Endothelial cell of umbilical vein (primary cell): Measurements from ENCODE around the gene ITGA11. TPM values are rescaled to one million over a fixed set of nuclear protein-coding genes. Genes with fewer than 3 reads are reported as not detected.

Source experiments
- BruUV-seq: library from RNA; stranded (reverse); fragments of 400-500 nt; replicated peaks from 2 replicates; lab custom pipeline; 2021; lab: Mats Ljungman, UMichigan
- CTCF ChIA-PET: fragments of 300-600, 350-600 bp; sonication (Branson Sonifier 250); formaldehyde crosslinking; loops from one replicate; lab custom pipeline; 2021; ENCODE audit warnings: antibody characterized with exemption, inconsistent platforms; lab: Charles Lee
- POLR2A ChIA-PET: fragments of 300-600, 350-600 bp; sonication (Branson Sonifier 250); formaldehyde crosslinking; loops from one replicate; lab custom pipeline; 2021; ENCODE audit warnings: antibody characterized with exemption, inconsistent platforms; lab: Charles Lee
- DNase-seq: peaks from one replicate; pipeline ENCODE4 v3.0.0-alpha.2; 2011; ENCODE audit warnings: low read depth, low spot score
- FAIRE-seq: peaks from 2 replicates; lab custom pipeline; 2011; peaks lifted over from hg19 to GRCh38; lab: Jason Lieb, UNC
- H2AFZ ChIP-seq: 2 replicates; pipeline ENCODE4 v1.6.0; 2012; ENCODE audit warnings: low read depth, low read length, control low read depth, inconsistent platforms
- H3K27ac ChIP-seq: 2 replicates; pipeline ENCODE4 v1.5.1; 2011; ENCODE audit warnings: low read depth, mild to moderate bottlenecking, control low read depth, low read length, moderate library complexity; ENCODE audit not compliant: insufficient read depth
- H3K27me3 ChIP-seq, 2 experiments: 2 replicates each; pipeline versions ENCODE4 v1.6.0 to v1.6.1; 2011; ENCODE audit warnings: low read length in 2 of 2, mixed read lengths in 1 of 2; ENCODE audit not compliant: control insufficient read depth in 2 of 2, insufficient read depth in 2 of 2
- H3K36me3 ChIP-seq, 2 experiments: 2 replicates in 1 of 2; 3 replicates in 1 of 2; pipeline ENCODE4 v1.5.1; 2011; ENCODE audit warnings: low read length in 2 of 2, mild to moderate bottlenecking in 1 of 2, moderate library complexity in 1 of 2; ENCODE audit not compliant: control insufficient read depth in 2 of 2, insufficient read depth in 2 of 2; ENCODE audit errors: extremely low read depth in 1 of 2
- H3K4me1 ChIP-seq: 3 replicates; pipeline ENCODE4 v1.5.1; 2011; ENCODE audit warnings: mild to moderate bottlenecking, low read length; ENCODE audit not compliant: control insufficient read depth, insufficient read depth; ENCODE audit errors: extremely low read depth
- H3K4me2 ChIP-seq: 2 replicates; pipeline ENCODE4 v1.6.1; 2011; ENCODE audit warnings: low read length, control low read depth, mixed read lengths; ENCODE audit not compliant: insufficient read depth
- H3K4me3 ChIP-seq, 3 experiments: fragments of 200-600 bp in 1 of 3; sonication (generic), shearing (Covaris generic) in 1 of 3; replicated peaks in 1 of 3; 2 replicates each; pipeline ENCODE4 v1.5.1; 2011 to 2016; ENCODE audit warnings: control low read depth in 3 of 3, low read length in 3 of 3, mild to moderate bottlenecking in 2 of 3, inconsistent platforms in 1 of 3, low read depth in 1 of 3, moderate library complexity in 1 of 3; ENCODE audit not compliant: insufficient read depth in 1 of 3
- H3K79me2 ChIP-seq: 2 replicates; pipeline ENCODE4 v1.6.0; 2012; ENCODE audit warnings: low read length, inconsistent platforms; ENCODE audit not compliant: control insufficient read depth, insufficient read depth
- H3K9ac ChIP-seq: replicated peaks from 2 replicates; pipeline ENCODE3; 2011; ENCODE audit warnings: low read length, control low read depth; ENCODE audit not compliant: insufficient read depth; ENCODE audit errors: extremely low read depth
- H3K9me1 ChIP-seq: replicated peaks from 3 replicates; pipeline ENCODE4 v1.6.0; 2011; ENCODE audit warnings: mild to moderate bottlenecking, low read length; ENCODE audit not compliant: control insufficient read depth, insufficient read depth; ENCODE audit errors: extremely low read depth
- H3K9me3 ChIP-seq: replicated peaks from 2 replicates; pipeline ENCODE4 v1.5.1; 2012; ENCODE audit warnings: low read length, inconsistent platforms; ENCODE audit not compliant: control insufficient read depth, insufficient read depth
- H4K20me1 ChIP-seq: replicated peaks from 2 replicates; pipeline ENCODE3; 2011; ENCODE audit warnings: mild to moderate bottlenecking, low read length; ENCODE audit not compliant: control insufficient read depth, insufficient read depth; ENCODE audit errors: extremely low read depth
- CTCF ChIP-seq, 2 donors: IDR thresholded peaks; 1 replicate in 1 of 2; 2 replicates in 1 of 2; pipeline ENCODE4 v1.5.1; 2011; ENCODE audit warnings: low read length in 2 of 2, mild to moderate bottlenecking in 2 of 2, moderate library complexity in 2 of 2, control low read depth in 1 of 2, inconsistent platforms in 1 of 2, low read depth in 1 of 2; ENCODE audit not compliant: insufficient read depth in 1 of 2; ENCODE audit errors: extremely low read depth in 1 of 2
- EZH2 ChIP-seq: IDR thresholded peaks from 2 replicates; pipeline ENCODE4 v1.6.1; 2012; ENCODE audit warnings: borderline replicate concordance, low read depth, mild to moderate bottlenecking, moderate library complexity, low read length, inconsistent platforms; ENCODE audit not compliant: severe bottlenecking
- FOS ChIP-seq: IDR thresholded peaks from 2 replicates; pipeline ENCODE4 v1.6.1; 2011; ENCODE audit warnings: mild to moderate bottlenecking, low read length, moderate library complexity, borderline replicate concordance; ENCODE audit not compliant: insufficient read depth
- GATA2 ChIP-seq: IDR thresholded peaks from 2 replicates; pipeline ENCODE4 v1.7.0; 2011; ENCODE audit warnings: low read depth, mild to moderate bottlenecking, moderate library complexity, mixed read lengths, low read length; ENCODE audit not compliant: insufficient read length, insufficient read depth
- JUN ChIP-seq: IDR thresholded peaks from 2 replicates; pipeline ENCODE4 v1.6.1; 2011; ENCODE audit warnings: borderline replicate concordance, low read depth; ENCODE audit not compliant: insufficient read length, insufficient read depth
- MYC ChIP-seq: IDR thresholded peaks from one replicate; pipeline ENCODE4 v1.6.1; 2011; ENCODE audit warnings: mild to moderate bottlenecking, low read depth, low read length
- POLR2A ChIP-seq: IDR thresholded peaks from 2 replicates; pipeline ENCODE4 v1.6.1; 2012; ENCODE audit warnings: low read depth, mild to moderate bottlenecking, control low read depth, low read length
- POLR2AphosphoS5 ChIP-seq: IDR thresholded peaks from 2 replicates; pipeline ENCODE4 v1.6.1; 2012; ENCODE audit warnings: low read depth, mild to moderate bottlenecking, control low read depth, low read length, moderate library complexity; ENCODE audit not compliant: insufficient read depth
- dilution Hi-C: fragments of 300-500 bp; cut with MboI; formaldehyde crosslinking; loops from one replicate; pipeline ENCODE4 v1.15.0; 2019; ENCODE audit warnings: low sequenced_read_pairs; ENCODE audit not compliant: extremely low pct_ligation_motif_present
- intact Hi-C: fragments of 100-400 bp; cut with micrococcal nuclease; formaldehyde crosslinking; loops from one replicate; pipeline ENCODE4 v1.10.0; 2022
- polyA plus RNA-seq, 4 experiments: library from polyadenylated mRNA; depleted of rRNA in 3 of 4; stranded (reverse) in 3 of 4; unstranded in 1 of 4; fragments of >200 nt; gene quantifications; 2 replicates each; pipeline versions ENCODE4 v1.2.1 to v1.2.3, GENCODE V29; 2011 to 2012; ENCODE audit warnings: missing spikeins in 1 of 4
- total RNA-seq: library from RNA; stranded (reverse); gene quantifications from 2 replicates; pipeline ENCODE4 v1.2.3, GENCODE V29; 2021
- TF ChIP-seq, protein P1 (sequence below): IDR thresholded peaks from 2 replicates; pipeline ENCODE4 v1.6.1; 2011; ENCODE audit not compliant: insufficient read depth, insufficient read length

Gene ITGA11
- total and polyA plus RNA-seq, 2 donors (not counting 3 experiments of a cell fraction or from before 2014, with no cell fraction given), result 0.18 to 1.0 TPM

DNA sequence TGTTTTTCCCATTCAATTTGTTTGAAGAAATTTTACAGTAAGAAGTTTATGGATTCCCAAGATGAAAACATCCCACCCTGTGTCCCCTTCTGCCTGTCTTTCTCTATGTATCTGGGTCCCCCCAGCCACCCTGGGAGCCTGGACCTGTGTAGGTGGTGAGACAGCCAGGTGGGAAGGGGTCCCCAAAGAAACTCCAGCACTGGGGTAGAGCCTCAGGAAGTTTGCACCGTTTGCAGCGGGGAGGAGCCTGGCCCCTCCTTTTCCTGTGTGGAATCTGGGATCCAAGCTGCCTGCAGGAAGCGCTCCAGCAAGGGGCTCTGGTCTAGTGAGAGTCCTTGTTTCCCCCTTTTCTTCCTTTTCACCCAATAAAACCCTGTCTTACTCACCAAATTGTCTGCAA lies 49.4 kb upstream of the ITGA11 start:
- Histone ChIP-seq H3K79me2 (no peaks in the 10 kb centered on the region), H3K4me2 (no peak overlapping the region), H3K9me3 (no peaks in the 10 kb centered on the region), H3K27me3 (peaks cover 3 to 13% of the 10 kb centered on the region in 2 experiments), H3K36me3 (no peaks in the 10 kb centered on the region), H3K4me3 (no peak overlapping the region), H3K4me1 (no peaks in the 10 kb centered on the region), H3K9me1 (no peaks in the 10 kb centered on the region), H3K27ac (no peak overlapping the region), H3K9ac (no peak overlapping the region), H2AFZ (no peak overlapping the region), H4K20me1 (no peaks in the 10 kb centered on the region)
- dilution Hi-C loops, result no loop called here
- DNase-seq (no peak), FAIRE-seq (no peak)
- TF ChIP-seq MYC (no peak), CTCF (IDR thresholded peaks at IDR 0.05; ENCODE audit: extremely low read depth in 1 of 2, insufficient read depth in 1 of 2, low read depth in 1 of 2, low read length in 2 of 2) (no peak), POLR2AphosphoS5 (no peak), EZH2 (no peak), GATA2 (no peak), JUN (no peak), FOS (no peak), POLR2A (no peak)
- TF ChIP-seq, protein P1, sequence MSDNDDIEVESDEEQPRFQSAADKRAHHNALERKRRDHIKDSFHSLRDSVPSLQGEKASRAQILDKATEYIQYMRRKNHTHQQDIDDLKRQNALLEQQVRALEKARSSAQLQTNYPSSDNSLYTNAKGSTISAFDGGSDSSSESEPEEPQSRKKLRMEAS, result no peak
- BruUV-seq, result no TSS peak
- POLR2A ChIA-PET, result no interaction called here
- intact Hi-C loops, result no loop called here
- CTCF ChIA-PET, result interaction anchor here (2.3 kb wide), 1 partner anchor 175 kb away, joined by 4 read pairs; no protein-coding TSS in a partner anchor
